Fibroblast of lung (primary cell): ENCODE results near the gene NCAM2. TPM values are rescaled to one million over a fixed set of nuclear protein-coding genes. Genes with fewer than 3 reads are reported as not detected.

Source experiments
- DNase-seq, 2 donors: peaks; one replicate each; pipeline versions ENCODE4 v3.0.0 to v3.0.0-alpha.2; 2010; ENCODE audit warnings: low read depth in 2 of 2
- H2AFZ ChIP-seq: 2 replicates; pipeline ENCODE4 v1.5.1; 2012; ENCODE audit warnings: low read length, control low read depth, inconsistent platforms
- H3K27ac ChIP-seq: 2 replicates; pipeline ENCODE4 v1.5.1; 2011; ENCODE audit warnings: low read length, control low read depth; ENCODE audit not compliant: insufficient read depth
- H3K27me3 ChIP-seq: 2 replicates; pipeline ENCODE4 v1.5.1; 2011; ENCODE audit warnings: mild to moderate bottlenecking, low read length; ENCODE audit not compliant: control insufficient read depth, insufficient read depth
- H3K36me3 ChIP-seq: 2 replicates; pipeline ENCODE4 v1.5.1; 2011; ENCODE audit warnings: low read length; ENCODE audit not compliant: control insufficient read depth, insufficient read depth
- H3K4me1 ChIP-seq: 2 replicates; pipeline ENCODE4 v1.5.1; 2011; ENCODE audit warnings: low read length; ENCODE audit not compliant: control insufficient read depth, insufficient read depth; ENCODE audit errors: extremely low read depth
- H3K4me2 ChIP-seq: 2 replicates; pipeline ENCODE4 v1.5.1; 2011; ENCODE audit warnings: low read length, control low read depth; ENCODE audit not compliant: insufficient read depth; ENCODE audit errors: extremely low read depth
- H3K4me3 ChIP-seq, 4 experiments: fragments of 200-600 bp in 1 of 4; sonication (generic) in 1 of 4; replicated peaks in 1 of 4; 2 replicates each; pipeline ENCODE4 v1.5.1; 2011 to 2016; ENCODE audit warnings: low read length in 4 of 4, low read depth in 3 of 4, mild to moderate bottlenecking in 3 of 4, control low read depth in 2 of 4, inconsistent platforms in 1 of 4, mixed read lengths in 1 of 4; ENCODE audit not compliant: insufficient read depth in 1 of 4; ENCODE audit errors: control extremely low read depth in 1 of 4
- H3K79me2 ChIP-seq: 2 replicates; pipeline ENCODE4 v1.5.1; 2012; ENCODE audit warnings: mild to moderate bottlenecking, low read length, inconsistent platforms; ENCODE audit not compliant: control insufficient read depth, insufficient read depth
- H3K9ac ChIP-seq: 2 replicates; pipeline ENCODE4 v1.5.1; 2011; ENCODE audit warnings: mild to moderate bottlenecking, low read length, control low read depth; ENCODE audit not compliant: insufficient read depth
- H3K9me3 ChIP-seq: 2 replicates; pipeline ENCODE4 v1.5.1; 2012; ENCODE audit warnings: low read depth, low read length; ENCODE audit not compliant: control insufficient read depth, insufficient read depth
- H4K20me1 ChIP-seq: 2 replicates; pipeline ENCODE4 v1.5.1; 2011; ENCODE audit warnings: low read length; ENCODE audit not compliant: control insufficient read depth, insufficient read depth; ENCODE audit errors: extremely low read depth
- CTCF ChIP-seq, 2 donors: IDR thresholded peaks in 1 of 2; conservative IDR thresholded peaks in 1 of 2; 1 replicate in 1 of 2; 2 replicates in 1 of 2; pipeline ENCODE4 v1.5.1; 2011 to 2012; ENCODE audit warnings: low read length in 2 of 2, control low read depth in 1 of 2, inconsistent platforms in 1 of 2, low read depth in 1 of 2, mild to moderate bottlenecking in 1 of 2
- EZH2 ChIP-seq: IDR thresholded peaks from 2 replicates; pipeline ENCODE4 v1.5.1; 2012; ENCODE audit warnings: low read length, control low read depth, mild to moderate bottlenecking; ENCODE audit errors: missing control alignments
- polyA plus RNA-seq, 2 donors: library from polyadenylated mRNA; depleted of rRNA in 1 of 2; stranded (reverse) in 1 of 2; unstranded in 1 of 2; fragments of >200 nt; gene quantifications; 2 replicates each; pipeline ENCODE4 v1.2.1, GENCODE V29; 2011 to 2012; ENCODE audit warnings: missing spikeins in 1 of 2
- total RNA-seq: library from RNA; depleted of rRNA; stranded (reverse); fragments of >200 nt; gene quantifications from 2 replicates; pipeline ENCODE4 v1.2.1, GENCODE V29; 2014

The NCAM2 gene
- total and polyA plus RNA-seq, 2 donors (not counting 1 experiment from before 2014, with no cell fraction given), result 5.6 to 11.1 TPM

DNA sequence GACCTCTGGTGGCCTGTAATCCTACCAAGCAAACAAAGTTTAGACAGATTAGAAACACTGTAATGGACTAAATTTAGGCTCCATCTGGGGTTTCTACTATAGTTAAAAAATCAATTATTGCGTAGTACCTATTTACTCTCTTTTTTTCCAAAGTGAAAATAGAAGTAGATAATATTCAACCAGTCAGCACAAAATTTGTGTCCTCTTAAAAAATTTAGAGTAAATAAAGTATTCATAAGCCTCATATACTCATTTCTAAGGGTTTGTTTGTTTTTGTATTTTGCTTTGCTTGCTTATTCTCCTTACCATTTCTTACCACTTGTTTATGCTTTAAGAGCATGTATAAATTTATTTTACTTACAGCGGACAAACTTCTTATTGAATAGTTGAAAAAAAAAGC lies 54.5 kb downstream of the NCAM2 start:
- no peaks in the 10 kb centered on the region for H3K27me3 ChIP-seq
- no peak overlapping the region for H3K9ac ChIP-seq
- H3K27ac ChIP-seq, result no peak overlapping the region
- DNase-seq, result no peak
- H2AFZ ChIP-seq, result no peak overlapping the region
- no peak overlapping the region for H3K4me2 ChIP-seq
- H3K79me2 ChIP-seq, result no peaks in the 10 kb centered on the region
- no peaks in the 10 kb centered on the region for H3K36me3 ChIP-seq
- H4K20me1 ChIP-seq, result no peaks in the 10 kb centered on the region
- no peaks in the 10 kb centered on the region for H3K9me3 ChIP-seq
- no peak overlapping the region for H3K4me3 ChIP-seq
- H3K4me1 ChIP-seq, result no peaks in the 10 kb centered on the region
- TF ChIP-seq CTCF (conservative IDR thresholded peaks at IDR 0.05 in 1 of 2, IDR thresholded peaks at IDR 0.05 in 1 of 2; ENCODE audit: low read depth in 1 of 2, low read length in 2 of 2) (no peak), EZH2 (no peak)

DNA sequence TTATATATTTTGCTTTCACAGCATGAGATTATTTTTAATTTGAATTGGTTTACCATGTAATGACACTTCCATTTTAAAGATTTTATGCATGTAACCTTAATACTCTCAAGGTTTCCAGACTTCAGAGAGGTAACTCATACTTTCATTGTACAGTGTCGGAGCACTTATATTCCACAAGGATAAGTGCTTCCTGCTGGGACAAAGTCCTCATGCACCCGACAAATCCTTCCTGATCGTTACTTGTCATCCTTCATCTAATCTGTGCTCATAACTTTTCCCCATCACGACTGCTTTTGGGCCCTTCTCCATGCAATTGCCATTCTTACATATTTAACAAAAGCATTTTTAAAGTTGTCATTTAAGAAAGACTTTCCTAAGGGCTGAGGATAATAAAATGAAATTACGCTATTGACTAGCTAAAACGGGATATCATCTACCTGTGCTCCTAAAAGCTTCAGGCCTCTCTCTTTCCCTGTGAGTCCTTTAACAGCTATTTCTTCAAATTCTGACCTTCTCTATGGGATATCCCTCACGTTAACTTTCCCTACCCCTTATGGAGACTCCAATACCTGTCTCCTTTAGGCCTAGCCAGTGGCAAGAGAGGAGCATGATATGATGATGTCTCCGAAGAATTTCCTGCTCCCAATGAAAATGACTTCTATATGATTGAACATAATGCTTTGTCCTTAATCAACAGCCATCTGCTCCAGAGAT lies 59.3 kb downstream of the NCAM2 start:
- Histone ChIP-seq H3K36me3 (no peaks in the 10 kb centered on the region), H3K9me3 (no peaks in the 10 kb centered on the region), H4K20me1 (no peaks in the 10 kb centered on the region), H3K4me2 (no peak overlapping the region), H3K9ac (no peak overlapping the region), H3K27me3 (no peaks in the 10 kb centered on the region), H3K27ac (no peak overlapping the region), H3K4me1 (no peaks in the 10 kb centered on the region), H3K79me2 (no peaks in the 10 kb centered on the region), H3K4me3 (no peak overlapping the region), H2AFZ (no peak overlapping the region)
- no peak for TF ChIP-seq EZH2
- DNase-seq, result no peak

DNA sequence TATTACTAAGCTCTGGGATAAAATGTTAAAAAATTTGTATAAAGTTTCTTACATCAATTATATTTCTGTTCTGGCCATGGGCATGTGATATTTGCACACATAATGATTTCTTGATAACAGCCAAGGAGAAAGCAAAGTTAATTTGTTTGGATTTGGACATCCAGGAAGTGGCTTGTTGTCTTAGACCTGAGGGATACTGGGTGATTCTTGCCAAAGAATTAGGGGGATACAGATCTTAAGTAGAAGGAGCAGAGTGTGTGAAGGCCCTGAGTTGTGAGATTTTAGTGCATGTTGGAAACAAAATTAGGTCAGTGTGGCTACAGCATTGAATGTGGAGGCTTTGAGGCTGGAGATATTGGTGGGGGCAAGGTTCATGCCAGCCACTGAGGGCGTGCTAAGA lies 65.6 kb downstream of the NCAM2 start:
- H3K27ac ChIP-seq, result no peak overlapping the region
- no peak overlapping the region for H3K4me2 ChIP-seq
- no peak overlapping the region for H3K9ac ChIP-seq
- H2AFZ ChIP-seq, result no peak overlapping the region
- H3K36me3 ChIP-seq, result no peaks in the 10 kb centered on the region
- H3K4me1 ChIP-seq, result no peaks in the 10 kb centered on the region
- TF ChIP-seq EZH2, result no peak
- no peak for TF ChIP-seq CTCF (conservative IDR thresholded peaks at IDR 0.05 in 1 of 2, IDR thresholded peaks at IDR 0.05 in 1 of 2; ENCODE audit: low read depth in 1 of 2, low read length in 2 of 2)
- no peak overlapping the region for H3K4me3 ChIP-seq
- H4K20me1 ChIP-seq, result no peaks in the 10 kb centered on the region
- H3K27me3 ChIP-seq, result no peaks in the 10 kb centered on the region
- DNase-seq, result no peak
- no peaks in the 10 kb centered on the region for H3K9me3 ChIP-seq
- H3K79me2 ChIP-seq, result no peaks in the 10 kb centered on the region
